Lung (tissue), 12 donors: ENCODE results near the gene ANXA5. TPM values are rescaled to one million over a fixed set of nuclear protein-coding genes. Genes with fewer than 3 reads are reported as not detected.
A peak's percentile ranks its signal among the peaks of the same experiment; 100 is the strongest.

ENCODE experiments used
- ATAC-seq: fragments of 200-7000 bp; cut with Tn5 transposase; one replicate; pipeline ENCODE4 v1.9.1; 2020; ENCODE audit warnings: moderate number of reproducible peaks; ENCODE audit not compliant: insufficient read depth, low FRiP score
- DNase-seq, 3 donors: peaks; one replicate each; pipeline ENCODE4 v3.0.0-alpha.2; 2013 to 2017
- H3K27ac ChIP-seq, 2 donors: one replicate each; pipeline ENCODE4 v1.5.1; 2013; ENCODE audit warnings: mild to moderate bottlenecking in 2 of 2, moderate library complexity in 2 of 2, control low read depth in 1 of 2, inconsistent platforms in 1 of 2, low read depth in 1 of 2, low read length in 1 of 2
- H3K27me3 ChIP-seq, 3 donors: one replicate each; pipeline ENCODE4 v1.5.1; 2013; ENCODE audit warnings: low read length in 2 of 3; ENCODE audit not compliant: control insufficient read depth in 3 of 3, insufficient read depth in 3 of 3
- H3K36me3 ChIP-seq, 4 donors: one replicate each; pipeline ENCODE4 v1.5.1; 2013; ENCODE audit warnings: low read length in 4 of 4, mild to moderate bottlenecking in 1 of 4, moderate library complexity in 1 of 4; ENCODE audit not compliant: control insufficient read depth in 4 of 4, insufficient read depth in 4 of 4
- H3K4me1 ChIP-seq, 5 donors: one replicate each; pipeline ENCODE4 v1.5.1; 2013; ENCODE audit warnings: low read length in 5 of 5, mild to moderate bottlenecking in 2 of 5, moderate library complexity in 1 of 5; ENCODE audit not compliant: control insufficient read depth in 5 of 5, insufficient read depth in 5 of 5
- H3K4me3 ChIP-seq: one replicate; pipeline ENCODE4 v1.5.1; 2013; ENCODE audit warnings: mild to moderate bottlenecking, control low read depth, moderate library complexity
- H3K9ac ChIP-seq, 2 donors: one replicate each; pipeline ENCODE4 v1.5.1; 2013; ENCODE audit warnings: low read length in 2 of 2, control low read depth in 1 of 2; ENCODE audit not compliant: insufficient read depth in 1 of 2
- H3K9me3 ChIP-seq, 4 donors: one replicate each; pipeline ENCODE4 v1.5.1; 2013; ENCODE audit warnings: low read length in 3 of 4, mild to moderate bottlenecking in 1 of 4, moderate library complexity in 1 of 4; ENCODE audit not compliant: control insufficient read depth in 4 of 4, insufficient read depth in 3 of 4
- WGBS, 2 donors: extraction: QIAGEN DNeasy Blood & Tissue Kit; methylation state at CpG; one replicate each; pipeline ENCODE4 v1.1.7; 2013; 5-methylcytosine and 5-hydroxymethylcytosine counted together
- polyA plus RNA-seq, 2 donors: library from polyadenylated mRNA; stranded (reverse); fragments of 200-250 nt; gene quantifications; one replicate each; pipeline ENCODE4 v1.2.1, GENCODE V29; 2013
- total RNA-seq, 2 donors: library from RNA; depleted of rRNA in 1 of 2; stranded (reverse); fragments of >200 nt in 1 of 2; gene quantifications; one replicate each; pipeline ENCODE4 v1.2.1, GENCODE V29; 2014 to 2021
- TF ChIP-seq, protein P1 (sequence below): IDR thresholded peaks from 2 replicates; pipeline ENCODE4 v1.5.1; 2012; ENCODE audit warnings: mild to moderate bottlenecking; ENCODE audit errors: control extremely low read depth, extremely low read depth
- donor health status: control.
- donor health status: control.
- donor health status: Bipolar disorder and iron deficiency.
- donor health status: healthy.
- donor health status: DM: yes; HTN: yes; CAD: no.

The ANXA5 gene
- total and polyA plus RNA-seq, 4 donors, result 250 to 479 (median 423) TPM

GRCh38 chr4:121717680-121718237 is 21.0 kb upstream of the ANXA5 start:
- ATAC-seq (peak; percentile 46), DNase-seq (peak in 2 of 3 donors; percentile 38 to 40)
- Histone ChIP-seq H3K9ac (no peak overlapping the region), H3K27me3 (no peaks in the 10 kb centered on the region), H3K27ac (no peak overlapping the region), H3K9me3 (no peaks in the 10 kb centered on the region), H3K4me1 (no peaks in the 10 kb centered on the region), H3K36me3 (no peaks in the 10 kb centered on the region), H3K4me3 (no peak overlapping the region)
- WGBS, 2 donors, result 46 to 48% methylated on average over 4 of the region's 4 CpGs
- TF ChIP-seq, protein P1, sequence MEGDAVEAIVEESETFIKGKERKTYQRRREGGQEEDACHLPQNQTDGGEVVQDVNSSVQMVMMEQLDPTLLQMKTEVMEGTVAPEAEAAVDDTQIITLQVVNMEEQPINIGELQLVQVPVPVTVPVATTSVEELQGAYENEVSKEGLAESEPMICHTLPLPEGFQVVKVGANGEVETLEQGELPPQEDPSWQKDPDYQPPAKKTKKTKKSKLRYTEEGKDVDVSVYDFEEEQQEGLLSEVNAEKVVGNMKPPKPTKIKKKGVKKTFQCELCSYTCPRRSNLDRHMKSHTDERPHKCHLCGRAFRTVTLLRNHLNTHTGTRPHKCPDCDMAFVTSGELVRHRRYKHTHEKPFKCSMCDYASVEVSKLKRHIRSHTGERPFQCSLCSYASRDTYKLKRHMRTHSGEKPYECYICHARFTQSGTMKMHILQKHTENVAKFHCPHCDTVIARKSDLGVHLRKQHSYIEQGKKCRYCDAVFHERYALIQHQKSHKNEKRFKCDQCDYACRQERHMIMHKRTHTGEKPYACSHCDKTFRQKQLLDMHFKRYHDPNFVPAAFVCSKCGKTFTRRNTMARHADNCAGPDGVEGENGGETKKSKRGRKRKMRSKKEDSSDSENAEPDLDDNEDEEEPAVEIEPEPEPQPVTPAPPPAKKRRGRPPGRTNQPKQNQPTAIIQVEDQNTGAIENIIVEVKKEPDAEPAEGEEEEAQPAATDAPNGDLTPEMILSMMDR, result no peak

- TF ChIP-seq, protein P1, result no peak
- no peak for ATAC-seq
- Histone ChIP-seq H3K36me3 (no peaks in the 10 kb centered on the region), H3K9ac (no peak overlapping the region), H3K9me3 (no peaks in the 10 kb centered on the region), H3K4me1 (peaks cover 0 to 21% (median 0%) of the 10 kb centered on the region in 5 donors), H3K27me3 (no peaks in the 10 kb centered on the region), H3K4me3 (no peak overlapping the region), H3K27ac (no peak overlapping the region)
- WGBS, 2 donors, result 74 to 86% methylated on average over 4 of the region's 4 CpGs
- no peak for DNase-seq
These were observed 17.8 kb upstream of the ANXA5 start for GRCh38 chr4:121714548-121714947.

- Histone ChIP-seq H3K9ac (no peak overlapping the region), H3K4me1 (peaks cover 0 to 21% (median 0%) of the 10 kb centered on the region in 5 donors), H3K9me3 (no peaks in the 10 kb centered on the region), H3K27ac (no peak overlapping the region), H3K4me3 (no peak overlapping the region), H3K36me3 (no peaks in the 10 kb centered on the region), H3K27me3 (no peaks in the 10 kb centered on the region)
- DNase-seq, result no peak
- ATAC-seq, result no peak
- 83 to 91% methylated on average over 4 of the region's 4 CpGs for WGBS, 2 donors
- TF ChIP-seq, protein P1, result no peak
These were observed 16.0 kb upstream of the ANXA5 start for GRCh38 chr4:121712783-121713182.
